ENCODE measurements around the gene OSTF1. TPM values are rescaled to one million over a fixed set of nuclear protein-coding genes. Genes with fewer than 3 reads are reported as not detected.

The OSTF1 gene
- total RNA-seq, 1 donor from 2014 or later, result 54.7 TPM

- DNase-seq (ENCODE audit: low spot score), result no peak
Measured at GRCh38 chr9:75121914-75122558, 33.7 kb downstream of the OSTF1 start.

DNA sequence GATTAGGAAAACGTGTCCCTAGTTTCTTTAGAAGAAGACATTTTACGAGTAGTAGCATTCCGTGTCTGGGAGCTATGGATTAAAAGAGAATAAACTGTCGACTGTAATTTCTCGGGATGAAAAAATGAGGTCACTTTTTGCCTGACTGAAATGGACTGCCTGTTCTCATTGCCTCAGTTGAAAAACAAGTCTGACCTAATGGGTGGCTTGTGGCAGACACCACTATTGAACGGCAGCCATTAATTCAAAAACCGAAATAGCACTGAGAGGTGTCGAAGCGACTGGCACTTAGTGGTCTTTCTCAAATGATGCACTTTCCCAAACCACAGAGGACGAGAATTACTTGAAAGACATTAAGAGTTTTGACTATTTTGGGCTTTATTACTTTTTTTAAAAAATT is 35.4 kb downstream of the OSTF1 start:
- no peak for DNase-seq (ENCODE audit: low spot score)

GRCh38 chr9:75128535-75128934 is 40.2 kb downstream of the OSTF1 start:
- DNase-seq (ENCODE audit: low spot score), result no peak

- no peak for DNase-seq (ENCODE audit: low spot score)
Measured at GRCh38 chr9:75130172-75130571, 41.9 kb downstream of the OSTF1 start.

DNA sequence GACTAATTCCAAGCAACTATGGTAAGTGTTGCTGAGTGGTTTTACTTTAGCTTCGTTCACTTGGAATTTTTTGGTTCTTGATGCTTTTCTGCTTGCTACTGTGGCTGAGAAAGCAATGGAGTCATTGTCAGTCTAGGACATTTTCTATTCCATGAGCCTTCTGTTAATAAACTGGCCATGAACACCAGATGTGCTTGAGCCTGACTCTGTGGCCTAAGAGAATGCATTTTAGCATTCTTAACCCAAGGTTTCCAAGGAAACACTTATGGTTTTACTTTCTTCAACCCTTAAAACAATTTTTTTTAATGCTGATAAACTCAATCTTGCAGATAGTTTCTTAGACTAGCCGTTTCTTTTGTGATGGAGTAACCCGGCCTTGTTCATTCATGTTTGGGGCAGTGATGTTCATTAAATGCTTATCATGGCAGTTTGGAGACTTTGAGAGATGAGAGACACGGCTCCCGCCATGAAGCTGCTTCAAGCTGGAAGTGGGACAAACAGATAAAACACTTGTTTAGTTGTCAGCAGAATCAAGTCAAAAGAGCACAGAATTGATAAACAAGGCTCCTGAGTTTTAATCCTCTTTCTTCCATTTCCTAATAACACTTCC is 42.4 kb downstream of the OSTF1 start:
- no peak for DNase-seq (ENCODE audit: low spot score)

DNA sequence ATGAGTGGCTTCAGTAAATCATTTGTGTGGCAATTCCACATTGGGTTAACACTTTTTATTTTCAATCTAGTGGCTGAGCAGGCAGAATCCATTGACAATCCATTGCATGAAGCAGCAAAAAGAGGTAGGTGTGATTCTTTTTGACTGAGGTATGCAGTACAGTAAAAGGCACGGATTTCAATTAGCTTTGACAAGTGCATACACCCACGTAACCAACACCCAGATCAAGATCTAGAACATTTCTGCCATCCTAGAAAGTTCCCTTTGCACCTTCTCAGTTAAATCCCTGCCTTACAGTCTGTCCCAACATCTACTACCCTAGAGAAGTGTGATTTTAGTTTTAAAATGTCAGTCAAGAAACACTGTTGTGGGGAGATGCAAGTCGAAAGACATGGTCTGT is 43.4 kb downstream of the OSTF1 start:
- no peak for DNase-seq (ENCODE audit: low spot score)

- DNase-seq (ENCODE audit: low spot score), result no peak
Measured at GRCh38 chr9:75132244-75132643, 43.9 kb downstream of the OSTF1 start.

DNA sequence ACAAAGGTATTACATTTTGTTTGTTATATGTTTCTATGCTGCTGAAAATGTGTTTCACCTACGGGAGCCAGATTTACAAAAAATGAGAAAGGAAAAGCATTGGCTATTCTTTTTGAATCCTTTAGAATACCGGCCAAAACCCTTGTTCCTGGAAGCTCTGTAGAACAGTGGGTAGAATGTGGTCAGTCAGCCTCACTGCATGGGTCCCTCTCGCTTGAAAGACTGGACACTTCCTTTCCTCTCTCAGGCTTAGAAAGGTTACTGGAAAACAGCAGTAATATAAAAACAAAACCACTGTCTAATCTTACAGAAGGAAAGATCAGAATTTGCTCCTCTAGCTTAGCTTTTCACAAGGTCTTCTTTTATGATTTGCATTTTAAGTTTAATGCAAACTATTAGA is 45.1 kb downstream of the OSTF1 start:
- no peak for DNase-seq (ENCODE audit: low spot score)

GRCh38 chr9:75134495-75134894 is 46.2 kb downstream of the OSTF1 start:
- no peak for DNase-seq (ENCODE audit: low spot score)

DNA sequence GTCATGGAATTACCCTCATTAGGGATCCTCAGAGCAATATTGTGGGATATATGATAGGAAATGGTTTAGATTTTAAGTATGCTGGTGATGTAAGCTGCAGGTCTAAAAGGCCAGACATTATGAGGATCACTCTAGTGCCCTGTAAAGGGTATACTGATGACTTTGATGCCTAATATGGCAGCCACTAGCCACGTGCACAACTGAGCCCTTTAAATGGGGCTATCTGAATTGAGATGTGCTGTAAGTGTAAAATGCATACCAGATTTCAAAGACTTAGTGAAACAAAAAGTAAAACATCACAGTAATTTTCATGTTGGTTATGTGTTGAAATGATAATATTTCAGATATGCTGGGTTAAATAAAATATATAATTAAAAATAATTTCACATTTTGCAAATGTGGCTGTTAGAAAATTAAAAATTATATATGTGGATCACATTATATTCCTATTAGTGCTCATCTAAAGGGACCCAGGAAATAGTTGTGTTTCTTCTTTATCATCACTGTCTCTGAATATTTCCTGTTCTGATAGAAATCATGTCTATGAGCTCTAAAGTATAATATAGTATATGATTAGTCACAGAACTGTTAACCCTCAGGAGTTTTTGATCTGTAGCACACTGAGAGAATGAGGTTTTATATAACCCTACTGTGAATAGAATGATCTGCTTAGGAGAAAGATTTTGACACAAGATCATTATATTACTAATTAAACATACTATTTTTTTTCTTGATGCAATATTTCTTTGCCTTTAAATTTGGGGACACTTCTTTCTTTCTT is 50.1 kb downstream of the OSTF1 start:
- DNase-seq (ENCODE audit: low spot score), result no peak

GRCh38 chr9:75139201-75139600 is 50.9 kb downstream of the OSTF1 start:
- no peak for DNase-seq (ENCODE audit: low spot score)

DNA sequence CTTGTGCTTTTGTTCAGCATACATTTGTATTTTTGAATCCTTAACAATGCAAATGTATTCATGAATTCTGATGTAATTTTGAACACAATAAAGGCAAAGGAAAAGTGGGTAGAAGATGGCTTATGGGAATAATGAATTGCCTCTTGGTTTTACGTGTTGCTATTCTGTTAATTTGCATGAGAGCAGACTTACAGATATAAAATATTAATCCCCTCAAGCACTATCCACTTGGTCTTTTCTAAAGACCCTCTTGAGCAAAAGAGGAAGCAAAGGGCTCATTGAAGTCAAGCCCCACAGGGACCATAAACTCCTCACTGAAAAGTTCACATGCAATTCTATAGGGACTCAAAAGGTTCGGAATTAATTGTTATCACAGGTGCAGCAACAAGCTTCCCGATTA is 51.9 kb downstream of the OSTF1 start:
- no peak for DNase-seq (ENCODE audit: low spot score)

DNA sequence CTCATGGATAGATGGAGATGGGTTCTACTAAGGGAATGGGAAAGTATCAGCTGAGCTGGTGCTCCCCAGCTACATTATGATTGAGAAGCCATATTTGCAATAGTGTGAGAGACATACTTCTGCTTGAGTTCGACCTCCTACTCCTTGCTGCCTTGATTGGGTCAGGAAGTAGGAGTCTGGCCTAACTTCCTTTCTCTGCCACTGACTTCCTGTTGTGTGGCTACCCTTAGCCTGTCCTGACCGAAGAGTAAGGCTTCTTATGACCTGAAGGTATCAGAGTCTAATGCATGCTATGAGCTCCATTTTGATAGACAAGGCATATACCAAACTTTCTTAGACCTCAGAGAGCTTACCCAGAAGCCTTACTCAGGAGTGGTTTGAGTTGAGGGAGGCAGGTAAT is 53.9 kb downstream of the OSTF1 start:
- DNase-seq (ENCODE audit: low spot score), result no peak

DNA sequence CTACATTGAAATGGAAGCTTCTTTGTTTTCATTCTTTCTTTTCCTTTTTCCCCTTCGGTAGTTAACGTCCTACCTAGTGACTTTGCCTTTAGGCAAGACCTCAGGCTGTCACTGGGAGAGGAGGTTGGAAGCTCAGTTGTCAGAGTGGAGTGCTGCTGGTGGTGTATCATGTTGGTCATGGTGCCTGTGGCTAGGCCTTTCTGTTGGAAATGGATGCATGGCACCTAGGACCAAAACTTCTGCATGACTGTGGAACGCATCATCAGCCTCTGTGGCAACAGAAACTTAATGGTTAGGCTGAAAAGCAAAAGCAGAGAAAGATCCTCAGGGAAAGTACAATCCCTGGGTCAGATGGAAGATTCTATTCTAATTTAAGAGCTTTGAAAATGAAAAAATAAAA is 57.9 kb downstream of the OSTF1 start:
- DNase-seq (ENCODE audit: low spot score), result no peak

GRCh38 chr9:75147638-75148037 is 59.3 kb downstream of the OSTF1 start:
- no peak for DNase-seq (ENCODE audit: low spot score)

DNA sequence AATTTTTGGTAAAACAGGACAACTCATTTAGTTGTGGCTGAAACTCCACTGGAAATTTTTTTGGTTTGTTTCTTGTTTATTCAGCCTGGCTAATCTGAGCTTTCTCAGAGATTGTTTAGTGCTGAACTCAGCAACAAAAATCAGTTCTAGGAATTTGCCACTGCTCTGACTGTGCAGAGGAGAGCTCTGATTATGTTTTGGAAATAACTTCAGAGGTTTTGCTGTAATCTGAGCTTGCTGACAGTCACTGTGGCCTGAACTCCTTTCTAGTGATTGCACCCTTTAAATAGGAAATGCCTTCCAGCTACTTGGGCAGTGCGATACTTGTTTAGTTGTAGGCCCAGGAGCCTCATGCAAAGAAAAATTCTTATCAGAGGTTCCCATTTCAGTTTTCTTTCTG is 60.2 kb downstream of the OSTF1 start:
- no peak for DNase-seq (ENCODE audit: low spot score)

- DNase-seq (ENCODE audit: low spot score), result no peak
Measured at GRCh38 chr9:75149841-75150241, 61.5 kb downstream of the OSTF1 start.

DNA sequence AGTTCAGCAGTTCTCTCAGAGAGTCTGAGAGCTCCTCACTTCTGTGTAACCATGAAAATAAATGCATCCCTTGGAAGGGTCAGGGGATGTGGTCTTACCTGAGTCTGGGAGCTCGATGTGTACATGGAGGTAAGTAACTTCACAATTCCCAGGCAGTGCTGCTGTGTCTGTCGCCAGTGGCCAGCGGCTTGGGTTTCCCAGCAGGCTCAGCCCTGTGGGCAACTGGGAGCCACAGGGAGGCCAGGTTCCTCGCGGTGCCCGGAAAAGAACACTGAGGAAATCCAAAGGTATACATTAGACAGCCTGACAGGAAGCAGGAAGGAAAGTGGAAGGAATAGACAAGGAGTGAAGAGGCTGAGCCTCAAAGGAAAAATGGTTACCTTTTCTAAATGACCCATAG is 62.2 kb downstream of the OSTF1 start:
- DNase-seq (ENCODE audit: low spot score), result no peak

DNA sequence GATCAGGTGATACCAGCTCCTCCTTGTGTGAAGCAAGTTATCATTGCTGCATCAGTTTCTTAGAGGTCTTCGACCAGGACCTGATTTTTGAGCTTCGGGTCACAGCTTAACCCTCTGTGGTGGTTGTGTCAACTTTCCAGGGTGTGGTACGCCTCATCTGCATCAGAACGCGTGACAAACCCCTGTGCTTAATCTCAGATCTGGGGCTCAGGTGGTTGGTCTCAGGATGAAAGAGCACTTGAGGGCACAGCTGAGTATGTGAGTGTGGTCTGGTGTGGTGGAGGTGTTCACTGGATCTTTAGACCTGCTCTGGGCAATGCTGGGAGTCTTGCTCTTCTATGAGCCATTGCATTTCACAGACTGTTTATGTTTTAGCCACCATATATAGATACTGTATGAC is 64.1 kb downstream of the OSTF1 start:
- DNase-seq (ENCODE audit: low spot score), result no peak

GRCh38 chr9:75156858-75157257 is 68.5 kb downstream of the OSTF1 start:
- no peak for DNase-seq (ENCODE audit: low spot score)

DNA sequence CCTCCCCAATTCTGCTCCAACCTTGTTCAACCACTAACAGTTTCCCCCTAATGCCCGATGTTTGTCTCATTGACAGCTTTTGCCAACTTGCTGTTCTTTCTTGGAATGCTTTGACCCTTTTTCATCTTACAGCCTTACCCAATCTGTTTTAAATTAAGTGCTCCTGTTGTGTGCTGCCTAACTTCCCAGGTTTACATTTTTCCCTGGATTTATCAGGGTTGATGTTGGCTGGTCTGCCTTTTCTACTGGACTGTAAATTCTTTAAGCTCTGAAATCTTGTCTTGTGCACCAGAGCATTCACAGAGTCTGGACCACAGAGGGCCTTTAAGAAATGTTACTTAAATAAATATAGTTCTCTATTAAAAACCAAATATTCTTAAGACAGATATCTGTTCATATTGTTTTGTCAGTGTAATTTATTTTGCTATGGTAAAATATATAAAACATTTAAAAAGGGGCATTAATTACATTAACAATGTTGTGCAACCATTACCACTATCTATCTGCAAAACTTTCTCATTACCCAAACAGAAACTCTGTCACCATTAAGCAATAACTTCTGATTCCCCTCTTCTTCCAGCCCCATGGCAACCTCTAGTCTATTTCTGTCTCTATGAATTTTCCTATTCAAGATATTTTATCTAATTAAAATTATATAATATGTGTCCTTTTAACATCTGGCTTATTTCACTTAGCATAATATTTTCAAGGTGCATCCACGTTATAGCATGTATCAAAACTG is 73.0 kb downstream of the OSTF1 start:
- DNase-seq (ENCODE audit: low spot score), result no peak

DNA sequence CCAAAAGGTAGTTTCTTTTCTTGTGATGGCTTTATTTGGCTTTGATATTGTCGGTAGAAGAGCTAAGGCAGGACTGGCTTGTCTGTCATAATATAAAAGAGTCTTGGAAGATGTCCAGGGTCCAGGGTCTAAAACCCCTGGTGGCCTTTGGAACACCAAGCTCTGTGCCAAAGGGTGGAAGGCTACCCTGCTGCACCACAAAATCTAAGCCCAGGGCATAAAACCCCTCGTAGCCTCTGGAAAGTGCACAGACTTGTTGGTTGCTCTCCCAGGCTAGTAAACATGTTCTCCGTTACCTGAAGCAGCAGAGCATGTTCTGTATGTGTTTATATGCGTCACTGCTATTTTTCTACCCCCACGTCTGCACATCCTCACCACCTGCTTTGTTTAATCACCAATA is 75.5 kb downstream of the OSTF1 start:
- no peak for DNase-seq (ENCODE audit: low spot score)

DNA sequence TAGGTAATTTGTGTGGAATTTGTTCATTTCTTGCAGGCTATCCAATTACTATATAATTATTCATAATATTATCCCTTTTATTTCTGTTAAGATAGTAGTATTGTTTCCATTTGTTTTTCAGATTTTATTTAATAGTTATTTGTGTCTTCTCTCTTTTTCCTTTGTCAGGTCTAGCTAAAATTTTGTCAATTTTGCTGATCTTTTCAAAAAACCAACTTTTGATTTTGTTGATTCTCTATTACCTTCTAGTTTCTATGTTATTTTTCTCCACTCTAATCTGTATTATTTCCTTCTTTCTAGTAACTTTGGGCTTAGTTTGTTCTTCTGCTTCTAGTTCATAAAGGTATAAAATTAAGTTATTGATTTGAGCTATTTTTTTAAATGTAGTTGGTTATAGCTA is 76.3 kb downstream of the OSTF1 start:
- no peak for DNase-seq (ENCODE audit: low spot score)
